Endodermal cell (in vitro differentiated cells): Measurements from ENCODE around the gene CABP7. TPM values are rescaled to one million over a fixed set of nuclear protein-coding genes. Genes with fewer than 3 reads are reported as not detected.

Experiments
- DNase-seq: peaks from one replicate; pipeline ENCODE4 v3.0.0-alpha.2; 2017
- H3K27ac ChIP-seq: 2 replicates; pipeline ENCODE4 v1.5.1; 2013; ENCODE audit warnings: mild to moderate bottlenecking, low read depth, low read length, moderate library complexity
- H3K27me3 ChIP-seq: 2 replicates; pipeline ENCODE4 v1.6.1; 2013; ENCODE audit warnings: mild to moderate bottlenecking, low read length, moderate library complexity; ENCODE audit not compliant: insufficient read depth, control insufficient read depth, poor library complexity, severe bottlenecking
- H3K36me3 ChIP-seq: 2 replicates; pipeline ENCODE4 v1.7.0; 2013; ENCODE audit warnings: mild to moderate bottlenecking, low read length, moderate library complexity; ENCODE audit not compliant: control insufficient read depth, insufficient read depth
- H3K4me1 ChIP-seq: one replicate; pipeline ENCODE4 v1.7.0; 2013; ENCODE audit warnings: low read length; ENCODE audit not compliant: control insufficient read depth, insufficient read depth
- H3K4me3 ChIP-seq: 2 replicates; pipeline ENCODE4 v1.5.1; 2013; ENCODE audit warnings: mild to moderate bottlenecking, low read length, moderate library complexity
- H3K9ac ChIP-seq: 2 replicates; pipeline ENCODE4 v1.6.1; 2013; ENCODE audit warnings: mild to moderate bottlenecking, low read length, moderate library complexity; ENCODE audit not compliant: poor library complexity, severe bottlenecking; ENCODE audit errors: extremely low read depth
- H3K9me3 ChIP-seq: 2 replicates; pipeline ENCODE4 v1.6.1; 2013; ENCODE audit warnings: mild to moderate bottlenecking, low read length, moderate library complexity; ENCODE audit not compliant: control insufficient read depth
- H3K27ac Mint-ChIP-seq: 2 replicates; pipeline ENCODE4 v1.8.0; 2020; ENCODE audit warnings: mixed read lengths
- H3K27me3 Mint-ChIP-seq: 2 replicates; pipeline ENCODE4 v1.8.0; 2021; ENCODE audit warnings: mild to moderate bottlenecking, mixed read lengths; ENCODE audit not compliant: insufficient read depth
- H3K36me3 Mint-ChIP-seq: 2 replicates; pipeline ENCODE4 v1.8.0; 2020; ENCODE audit warnings: low read depth, mixed read lengths
- H3K4me1 Mint-ChIP-seq: 2 replicates; pipeline ENCODE4 v1.8.0; 2020; ENCODE audit warnings: mixed read lengths
- H3K4me3 Mint-ChIP-seq: 2 replicates; pipeline ENCODE4 v1.8.0; 2020; ENCODE audit warnings: mild to moderate bottlenecking, moderate library complexity, mixed read lengths
- H3K9me3 Mint-ChIP-seq: 2 replicates; pipeline ENCODE4 v1.8.0; 2020; ENCODE audit warnings: mild to moderate bottlenecking, mixed read lengths
- CTCF ChIP-seq: fragments of 200-600 bp; sonication (generic); conservative IDR thresholded peaks from 2 replicates; pipeline ENCODE4 v1.5.0; 2021; ENCODE audit warnings: antibody characterized with exemption, mild to moderate bottlenecking
- WGBS, 2 experiments: methylation state at CpG; one replicate each; pipeline versions ENCODE4 v1.1.5 to v1.1.7; 2013; ENCODE audit warnings: missing lambda C conversion rate in 2 of 2, mixed read lengths in 1 of 2; ENCODE audit not compliant: insufficient coverage in 1 of 2, insufficient read length in 1 of 2; 5-methylcytosine and 5-hydroxymethylcytosine counted together
- total RNA-seq, 2 donors: library from RNA; stranded (reverse); fragmentation: NEBNext Ultra II Directional in 1 of 2; extraction: Animal tissue kit (Norgen Biotek cat#: 25700) in 1 of 2; gene quantifications; 2 replicates in 1 of 2; 3 replicates in 1 of 2; pipeline ENCODE4 v1.2.1, GENCODE V29; 2021

CABP7 gene
- total RNA-seq, 2 donors from 2014 or later = 0.26 TPM; not detected in 1

GRCh38 chr22:29756341-29756740 lies 36.5 kb downstream of the CABP7 start:
- Mint-ChIP-seq H3K27ac (no peak overlapping the region), H3K4me1 (no peaks in the 10 kb centered on the region), H3K4me3 (no peak overlapping the region), H3K9me3 (no peaks in the 10 kb centered on the region), H3K36me3 (peaks cover 3% of the 10 kb centered on the region), H3K27me3 (no peaks in the 10 kb centered on the region)
- Histone ChIP-seq H3K36me3 (no peaks in the 10 kb centered on the region), H3K27me3 (no peaks in the 10 kb centered on the region), H3K4me1 (no peaks in the 10 kb centered on the region), H3K27ac (no peak overlapping the region), H3K9ac (no peak overlapping the region), H3K4me3 (no peak overlapping the region), H3K9me3 (no peaks in the 10 kb centered on the region)
- DNase-seq = no peak
- no peak for TF ChIP-seq CTCF
- WGBS, 2 experiments = 92% methylated on average over 6 to 7 of the region's 7 CpGs

GRCh38 chr22:29757096-29757495 lies 37.3 kb downstream of the CABP7 start:
- Mint-ChIP-seq H3K9me3 (no peaks in the 10 kb centered on the region), H3K4me3 (no peak overlapping the region), H3K4me1 (no peaks in the 10 kb centered on the region), H3K27ac (no peak overlapping the region), H3K27me3 (no peaks in the 10 kb centered on the region), H3K36me3 (peaks cover 3% of the 10 kb centered on the region)
- WGBS, 2 experiments = 93 to 100% methylated on average over 1 to 3 of the region's 3 CpGs
- Histone ChIP-seq H3K36me3 (no peaks in the 10 kb centered on the region), H3K4me1 (no peaks in the 10 kb centered on the region), H3K4me3 (no peak overlapping the region), H3K27ac (no peak overlapping the region), H3K27me3 (no peaks in the 10 kb centered on the region), H3K9ac (no peak overlapping the region), H3K9me3 (no peaks in the 10 kb centered on the region)
- no peak for DNase-seq
- no peak for TF ChIP-seq CTCF

- no peak for DNase-seq
- Mint-ChIP-seq H3K4me1 (no peaks in the 10 kb centered on the region), H3K36me3 (no peaks in the 10 kb centered on the region), H3K4me3 (no peak overlapping the region), H3K9me3 (no peaks in the 10 kb centered on the region), H3K27ac (no peak overlapping the region), H3K27me3 (no peaks in the 10 kb centered on the region)
- Histone ChIP-seq H3K9me3 (no peaks in the 10 kb centered on the region), H3K4me1 (no peaks in the 10 kb centered on the region), H3K36me3 (no peaks in the 10 kb centered on the region), H3K27ac (no peak overlapping the region), H3K9ac (no peak overlapping the region), H3K4me3 (no peak overlapping the region), H3K27me3 (no peaks in the 10 kb centered on the region)
- 58 to 73% methylated on average over 3 to 7 of the region's 7 CpGs for WGBS, 2 experiments
- no peak for TF ChIP-seq CTCF
Observed at GRCh38 chr22:29758068-29758622, 38.3 kb downstream of the CABP7 start.
